A673 (cell line): ENCODE data around the gene POP4. TPM values are rescaled to one million over a fixed set of nuclear protein-coding genes. Genes with fewer than 3 reads are reported as not detected.

Experiments used
- BruUV-seq: library from RNA; stranded (reverse); fragments of 400-500 nt; replicated peaks from 2 replicates; lab custom pipeline; 2021; lab: Mats Ljungman, UMichigan
- CTCF ChIA-PET: fragments of 300-600 bp; sonication (Branson Sonifier 250); formaldehyde crosslinking; loops from one replicate; lab custom pipeline; 2022; ENCODE audit warnings: antibody characterized with exemption; lab: Charles Lee
- POLR2A ChIA-PET: fragments of 300-600 bp; sonication (Branson Sonifier 250); formaldehyde crosslinking; loops from one replicate; lab custom pipeline; 2022; ENCODE audit warnings: antibody characterized with exemption; ENCODE audit not compliant: low non-redundant PET; lab: Charles Lee
- DNase-seq: peaks from one replicate; pipeline ENCODE4 v3.0.0-alpha.2; 2015; ENCODE audit warnings: low spot score
- H3K27ac ChIP-seq: fragments of 200-600 bp; sonication (generic); 2 replicates; pipeline ENCODE4 v1.5.1; 2016; ENCODE audit warnings: mixed run types, low read depth, mild to moderate bottlenecking, mixed read lengths, antibody characterized with exemption, low read length; ENCODE audit not compliant: poor library complexity, severe bottlenecking
- H3K27me3 ChIP-seq: fragments of 200-600 bp; sonication (generic); replicated peaks from 2 replicates; pipeline ENCODE4 v1.6.1; 2017; ENCODE audit warnings: mixed run types, low read depth, mild to moderate bottlenecking, mixed read lengths, antibody characterized with exemption, low read length; ENCODE audit not compliant: insufficient read depth, poor library complexity
- H3K36me3 ChIP-seq: fragments of 200-600 bp; sonication (generic); 2 replicates; pipeline ENCODE4 v1.6.1; 2016; ENCODE audit warnings: mixed run types, mild to moderate bottlenecking, mixed read lengths, antibody characterized with exemption, low read length; ENCODE audit not compliant: insufficient read depth, poor library complexity, severe bottlenecking
- H3K4me1 ChIP-seq: fragments of 200-600 bp; sonication (generic); 2 replicates; pipeline ENCODE4 v1.6.1; 2017; ENCODE audit warnings: mixed run types, mild to moderate bottlenecking, mixed read lengths, antibody characterized with exemption, low read length; ENCODE audit not compliant: insufficient read depth, poor library complexity, severe bottlenecking
- H3K4me3 ChIP-seq: fragments of 200-600 bp; sonication (generic); 2 replicates; pipeline ENCODE4 v1.5.1; 2016; ENCODE audit warnings: low read depth, mixed run types, mild to moderate bottlenecking, mixed read lengths, low read length; ENCODE audit not compliant: poor library complexity, severe bottlenecking
- H3K9me3 ChIP-seq: fragments of 200-600 bp; sonication (generic); 2 replicates; pipeline ENCODE4 v1.6.1; 2016; ENCODE audit warnings: mixed run types, low read depth, mild to moderate bottlenecking, mixed read lengths, antibody characterized with exemption, low read length; ENCODE audit not compliant: poor library complexity, severe bottlenecking
- EZH2 ChIP-seq: fragments of 200-600 bp; sonication (generic); IDR thresholded peaks from 2 replicates; pipeline ENCODE4 v1.6.1; 2017; ENCODE audit warnings: borderline replicate concordance, low read depth, mild to moderate bottlenecking, mixed read lengths, antibody characterized with exemption, low read length; ENCODE audit not compliant: poor library complexity, severe bottlenecking
- intact Hi-C: fragments of 100-400 bp; cut with micrococcal nuclease; formaldehyde crosslinking; loops from one replicate; pipeline ENCODE4 v1.10.0; 2022; ENCODE audit not compliant: unreplicated experiment
- total RNA-seq: library from RNA; stranded (reverse); gene quantifications from 2 replicates; pipeline ENCODE4 v1.2.3, GENCODE V29; 2021
- TF ChIP-seq, protein P1 (sequence below): fragments of 300-800, 200-600 bp; sonication (generic); conservative IDR thresholded peaks from 2 replicates; pipeline ENCODE4 v1.5.1; 2017; ENCODE audit warnings: low read depth, mild to moderate bottlenecking, antibody characterized with exemption, low read length, moderate library complexity, mixed read lengths

POP4 gene
- total RNA-seq, 1 experiment from 2014 or later: 70.6 TPM

DNA sequence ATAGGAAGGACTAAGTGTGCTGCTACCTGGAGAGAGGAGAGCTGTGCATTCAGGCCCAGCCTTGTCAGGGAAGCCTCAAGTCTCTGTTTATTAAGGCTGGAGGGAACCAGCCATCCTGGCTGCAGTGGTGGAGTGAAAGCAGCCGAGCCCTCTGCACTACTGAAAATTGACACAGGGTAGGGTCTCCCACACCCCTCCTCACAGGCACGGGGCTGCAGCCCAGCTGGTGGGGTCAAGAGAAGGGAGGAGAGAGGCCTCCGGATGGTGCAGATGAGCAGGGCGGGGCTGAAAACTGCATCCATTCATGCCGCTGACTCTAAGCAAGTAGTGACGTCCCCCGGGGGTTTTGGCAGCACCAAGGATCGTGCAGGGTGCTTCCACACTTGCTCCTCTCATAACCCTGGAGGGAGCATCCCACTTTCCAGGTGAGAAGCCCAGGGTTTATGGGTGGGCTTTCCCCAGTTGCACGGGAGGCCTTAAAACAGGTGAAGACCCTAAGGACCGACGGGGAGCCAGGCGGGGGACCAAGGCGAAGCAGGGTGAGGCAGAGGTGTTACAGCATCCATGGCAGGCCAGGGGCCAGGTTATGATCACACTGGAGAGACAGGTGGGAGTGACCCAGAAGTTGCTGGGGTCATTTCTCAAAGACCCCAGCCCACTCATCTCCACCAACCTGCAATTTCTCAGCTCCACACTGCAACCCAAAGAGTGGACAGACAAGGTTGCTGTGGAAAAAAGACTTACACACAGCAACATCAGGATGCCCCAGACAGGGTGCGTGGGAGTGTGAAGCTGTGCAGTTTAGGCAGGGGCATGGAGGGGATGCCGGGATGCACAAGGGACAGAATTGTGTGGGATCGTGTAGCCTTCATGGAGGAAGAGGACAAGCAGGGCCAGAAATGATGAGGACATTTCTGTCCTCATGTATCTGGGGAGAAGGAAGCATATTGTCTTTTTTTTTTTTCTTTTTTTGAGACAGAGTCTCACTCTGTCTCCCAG lies 43.5 kb upstream of the POP4 start:
- Histone ChIP-seq H3K27ac (no peak overlapping the region), H3K4me1 (no peaks in the 10 kb centered on the region), H3K36me3 (no peaks in the 10 kb centered on the region), H3K9me3 (no peaks in the 10 kb centered on the region), H3K4me3 (no peak overlapping the region), H3K27me3 (peaks cover 4% of the 10 kb centered on the region)
- ChIA-PET CTCF (no interaction called here), POLR2A (no interaction called here)
- no peak for DNase-seq
- no TSS peak for BruUV-seq
- intact Hi-C loops: no loop called here
- TF ChIP-seq, protein P1, sequence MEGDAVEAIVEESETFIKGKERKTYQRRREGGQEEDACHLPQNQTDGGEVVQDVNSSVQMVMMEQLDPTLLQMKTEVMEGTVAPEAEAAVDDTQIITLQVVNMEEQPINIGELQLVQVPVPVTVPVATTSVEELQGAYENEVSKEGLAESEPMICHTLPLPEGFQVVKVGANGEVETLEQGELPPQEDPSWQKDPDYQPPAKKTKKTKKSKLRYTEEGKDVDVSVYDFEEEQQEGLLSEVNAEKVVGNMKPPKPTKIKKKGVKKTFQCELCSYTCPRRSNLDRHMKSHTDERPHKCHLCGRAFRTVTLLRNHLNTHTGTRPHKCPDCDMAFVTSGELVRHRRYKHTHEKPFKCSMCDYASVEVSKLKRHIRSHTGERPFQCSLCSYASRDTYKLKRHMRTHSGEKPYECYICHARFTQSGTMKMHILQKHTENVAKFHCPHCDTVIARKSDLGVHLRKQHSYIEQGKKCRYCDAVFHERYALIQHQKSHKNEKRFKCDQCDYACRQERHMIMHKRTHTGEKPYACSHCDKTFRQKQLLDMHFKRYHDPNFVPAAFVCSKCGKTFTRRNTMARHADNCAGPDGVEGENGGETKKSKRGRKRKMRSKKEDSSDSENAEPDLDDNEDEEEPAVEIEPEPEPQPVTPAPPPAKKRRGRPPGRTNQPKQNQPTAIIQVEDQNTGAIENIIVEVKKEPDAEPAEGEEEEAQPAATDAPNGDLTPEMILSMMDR: no peak
- no peak for TF ChIP-seq EZH2

DNA sequence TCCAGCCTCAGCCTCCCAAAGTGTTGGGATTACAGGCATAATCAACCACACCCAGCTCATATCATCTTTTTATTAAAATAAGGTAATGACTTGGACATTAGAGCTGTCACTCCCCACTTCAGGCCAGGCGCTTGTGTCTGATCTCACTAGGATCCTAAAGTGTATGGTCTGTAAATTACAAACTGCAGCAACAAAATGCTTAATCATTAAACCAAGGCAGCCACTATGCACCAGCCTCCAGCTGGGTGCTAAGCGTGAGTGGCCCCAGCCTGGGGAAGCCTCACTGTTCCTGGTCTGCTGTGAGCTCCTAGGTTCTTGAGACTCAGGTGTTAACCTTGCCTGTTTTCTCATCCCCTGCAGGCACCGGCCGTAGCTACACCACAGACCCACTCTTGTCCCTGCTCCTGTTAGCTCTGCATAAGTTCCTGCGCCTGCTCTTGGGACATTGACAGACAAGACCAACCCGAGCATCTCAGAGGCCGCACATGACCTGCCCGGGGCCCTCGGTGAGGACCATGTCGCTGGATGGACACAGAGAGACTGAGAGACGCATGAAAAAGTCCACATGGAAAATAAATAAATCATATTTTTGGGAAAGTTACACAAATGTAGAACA lies 42.5 kb upstream of the POP4 start:
- Histone ChIP-seq H3K9me3 (no peaks in the 10 kb centered on the region), H3K27ac (no peak overlapping the region), H3K4me1 (no peaks in the 10 kb centered on the region), H3K4me3 (no peak overlapping the region), H3K36me3 (no peaks in the 10 kb centered on the region), H3K27me3 (peaks cover 6% of the 10 kb centered on the region)
- BruUV-seq: no TSS peak
- intact Hi-C loops: no loop called here
- POLR2A ChIA-PET: no interaction called here
- TF ChIP-seq EZH2: no peak
- TF ChIP-seq, protein P1: no peak
- CTCF ChIA-PET: no interaction called here
- DNase-seq: no peak

DNA sequence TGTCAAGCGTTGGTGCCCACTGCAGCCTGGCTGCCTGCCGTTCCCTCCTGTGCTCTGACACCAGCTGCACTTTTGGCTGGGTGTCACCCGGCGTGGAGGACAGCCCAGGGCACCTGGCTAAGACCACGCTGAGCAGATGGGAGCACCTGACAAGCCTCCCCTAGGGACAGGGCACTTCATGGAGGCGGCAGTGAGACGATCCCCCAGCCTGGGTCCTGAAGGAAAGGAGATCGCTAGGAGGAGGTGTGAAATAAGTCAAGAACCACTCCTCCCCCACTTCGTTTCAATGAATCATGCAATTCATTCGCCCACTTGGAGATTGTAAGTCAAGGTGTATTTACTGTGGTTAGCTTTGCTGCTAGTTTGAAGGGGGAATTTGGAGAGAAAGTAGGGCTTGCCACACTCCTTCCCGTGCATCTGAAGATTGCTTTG lies 41.5 kb upstream of the POP4 start:
- ChIA-PET POLR2A (no interaction called here), CTCF (no interaction called here)
- no peak for TF ChIP-seq EZH2
- TF ChIP-seq, protein P1: no peak
- no peak for DNase-seq
- Histone ChIP-seq H3K9me3 (no peaks in the 10 kb centered on the region), H3K27ac (no peak overlapping the region), H3K27me3 (peaks cover 14% of the 10 kb centered on the region), H3K4me1 (no peaks in the 10 kb centered on the region), H3K4me3 (no peak overlapping the region), H3K36me3 (no peaks in the 10 kb centered on the region)
- no TSS peak for BruUV-seq
- intact Hi-C loops: no loop called here
